EL (cell line): ENCODE results near the gene WWTR1.

Experiments
- DNase-seq: peaks from one replicate; pipeline ENCODE4 v3.0.0-alpha.2; 2016

Gene WWTR1

DNA sequence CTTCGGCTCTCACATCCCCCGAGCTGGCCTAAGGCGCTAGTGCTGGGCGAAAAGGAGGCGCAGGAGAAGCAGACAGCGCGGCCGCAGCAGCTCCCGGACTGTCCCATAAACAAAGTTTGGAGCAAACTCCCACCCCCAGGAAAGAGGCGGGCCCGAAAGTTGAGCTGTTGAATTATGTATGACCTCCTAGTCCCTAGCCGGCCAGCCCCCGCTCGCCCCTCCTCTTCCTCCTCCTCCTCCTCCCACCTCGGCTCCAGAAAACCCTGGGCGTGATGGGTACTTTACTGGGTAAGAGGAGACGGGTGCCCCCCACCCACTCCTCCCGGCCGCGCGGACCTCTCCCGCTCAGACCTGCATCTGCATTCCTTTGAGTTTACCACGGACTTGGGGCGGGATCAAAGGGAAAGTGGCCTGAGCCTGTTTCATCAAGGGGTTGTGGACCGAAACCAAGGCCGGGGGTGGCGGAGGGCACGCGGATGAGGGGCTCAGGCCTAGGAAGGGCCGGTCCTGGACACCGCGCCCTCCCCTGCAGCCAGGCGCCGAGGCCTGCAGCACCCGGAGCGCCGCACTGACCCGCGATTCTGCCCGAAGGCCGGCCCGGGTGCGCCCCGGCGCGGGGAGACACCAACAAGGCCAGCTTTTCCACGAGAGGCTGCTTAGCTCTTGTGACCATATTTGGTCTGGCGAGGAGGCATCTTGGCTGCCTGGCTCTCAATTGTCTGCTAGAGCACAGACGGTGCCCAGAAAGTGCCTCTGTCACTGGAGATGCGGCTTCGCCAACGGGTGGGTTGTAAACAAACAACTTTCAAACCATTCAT is at the start of gene WWTR1:
Gene WWTR1, minus strand, starts transcription at position 100 of the 818 bp plus-strand sequence. CDS start 719 bp downstream, outside the sequence.
- peak; percentile 98 for DNase-seq

DNA sequence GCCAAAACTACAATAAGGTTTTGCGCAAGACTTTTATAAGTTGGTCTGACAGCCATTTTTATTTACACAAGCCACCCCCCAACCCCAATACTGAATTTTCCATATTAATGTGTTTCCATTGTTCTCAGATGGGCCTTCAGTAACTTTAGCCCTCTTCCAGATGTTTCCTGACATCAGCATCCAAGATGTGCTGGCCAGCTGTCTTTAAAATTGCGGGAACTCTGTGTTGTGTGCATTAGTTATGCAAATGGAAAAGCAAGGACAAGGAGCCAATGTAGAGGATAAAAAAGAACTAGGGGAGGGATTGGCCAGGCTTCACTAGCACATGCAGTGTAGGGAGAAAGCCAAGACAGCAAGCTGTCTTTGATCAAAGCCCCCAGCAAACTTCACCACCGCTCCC is 49.1 kb upstream of the WWTR1 start:
- DNase-seq: no peak

DNA sequence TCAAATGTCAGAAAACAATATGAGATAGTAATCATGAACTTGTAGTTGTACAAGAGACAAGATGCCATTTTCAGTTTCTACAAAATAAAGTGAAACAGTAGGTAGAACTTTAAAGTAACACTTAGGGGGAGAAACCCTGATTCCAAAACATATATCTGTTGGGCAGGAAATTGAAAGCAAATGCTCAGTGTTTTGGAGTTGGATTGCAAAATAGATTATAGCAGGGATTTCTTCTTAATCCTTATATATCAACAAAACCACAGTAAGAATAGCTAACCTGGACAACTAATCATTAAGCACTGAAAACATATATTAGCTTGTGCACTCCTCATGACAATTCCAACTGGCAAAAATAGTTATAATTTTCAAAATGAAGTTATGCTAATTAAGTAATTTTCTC is 47.6 kb upstream of the WWTR1 start:
- no peak for DNase-seq

DNA sequence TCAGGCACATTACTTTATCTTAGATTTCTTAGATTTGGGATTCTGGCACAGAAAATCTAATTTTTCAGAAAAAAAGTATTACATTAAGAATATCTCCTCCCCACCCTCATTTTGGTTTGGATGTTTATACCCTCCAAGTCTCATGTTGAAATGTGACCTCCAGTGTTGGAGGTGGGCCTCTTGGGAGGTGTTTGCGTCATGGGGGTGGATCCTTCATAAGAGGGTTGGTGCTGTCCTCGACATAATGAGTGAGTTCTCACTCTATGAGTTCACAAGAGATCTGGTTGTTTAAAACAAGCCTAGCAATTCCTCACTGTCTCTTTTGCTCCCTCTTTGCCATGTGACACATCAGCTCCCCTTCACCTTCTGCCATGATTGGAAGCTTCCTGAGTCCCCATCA is 45.6 kb upstream of the WWTR1 start:
- peak; percentile 29 for DNase-seq

DNA sequence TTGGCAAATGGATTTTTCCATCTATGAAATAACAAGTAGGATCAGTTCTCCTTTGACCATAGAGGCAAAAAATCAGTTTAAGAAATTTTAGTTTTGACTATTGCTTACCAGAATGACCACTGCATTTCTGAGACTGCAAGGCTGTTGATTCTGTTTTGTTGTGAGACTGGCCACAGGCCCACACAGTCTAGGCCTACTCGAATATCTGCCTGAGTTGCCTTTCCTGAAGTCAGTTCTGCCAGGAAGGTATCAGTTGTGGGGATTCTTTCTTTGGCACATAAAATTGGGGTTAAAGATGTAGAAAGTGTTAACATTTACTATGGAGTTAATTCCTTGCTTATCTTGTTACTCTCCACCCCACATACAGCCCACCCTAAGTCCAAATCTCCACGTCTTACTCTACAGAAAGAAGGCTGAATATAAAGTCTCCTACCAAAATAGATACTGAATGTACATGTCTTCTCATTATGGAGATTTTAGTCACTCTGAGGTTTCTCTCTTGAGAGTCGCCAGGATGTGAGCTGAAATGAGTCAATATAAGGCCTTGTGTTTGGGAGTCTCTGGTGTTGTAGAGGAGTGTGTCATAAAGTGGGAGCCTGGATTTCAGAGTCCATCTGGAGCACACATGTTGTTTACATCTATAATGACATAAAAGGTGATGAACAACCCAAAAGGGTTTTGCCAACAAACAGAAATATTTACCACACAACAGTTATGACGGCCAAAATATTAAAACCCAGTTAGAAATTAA is 45.0 kb upstream of the WWTR1 start:
- peak; percentile 92 for DNase-seq

DNA sequence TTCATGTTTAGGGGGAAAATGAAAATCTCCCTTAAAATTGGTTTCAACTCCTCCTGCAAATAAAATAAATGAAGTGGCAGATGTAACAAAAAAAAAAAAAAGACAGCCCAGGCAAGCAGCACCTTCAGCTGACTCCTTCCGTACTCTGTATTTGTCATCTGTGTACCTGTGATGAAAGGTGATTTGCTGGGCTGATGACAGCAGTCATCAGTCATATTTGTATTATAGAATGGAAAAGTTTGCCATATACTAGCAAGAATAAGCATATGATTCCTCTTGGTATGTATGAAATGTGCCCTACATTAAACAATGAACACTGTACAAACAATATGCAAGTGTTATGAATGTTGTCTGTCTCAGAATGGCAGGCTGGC is 44.1 kb upstream of the WWTR1 start:
- DNase-seq: no peak

DNA sequence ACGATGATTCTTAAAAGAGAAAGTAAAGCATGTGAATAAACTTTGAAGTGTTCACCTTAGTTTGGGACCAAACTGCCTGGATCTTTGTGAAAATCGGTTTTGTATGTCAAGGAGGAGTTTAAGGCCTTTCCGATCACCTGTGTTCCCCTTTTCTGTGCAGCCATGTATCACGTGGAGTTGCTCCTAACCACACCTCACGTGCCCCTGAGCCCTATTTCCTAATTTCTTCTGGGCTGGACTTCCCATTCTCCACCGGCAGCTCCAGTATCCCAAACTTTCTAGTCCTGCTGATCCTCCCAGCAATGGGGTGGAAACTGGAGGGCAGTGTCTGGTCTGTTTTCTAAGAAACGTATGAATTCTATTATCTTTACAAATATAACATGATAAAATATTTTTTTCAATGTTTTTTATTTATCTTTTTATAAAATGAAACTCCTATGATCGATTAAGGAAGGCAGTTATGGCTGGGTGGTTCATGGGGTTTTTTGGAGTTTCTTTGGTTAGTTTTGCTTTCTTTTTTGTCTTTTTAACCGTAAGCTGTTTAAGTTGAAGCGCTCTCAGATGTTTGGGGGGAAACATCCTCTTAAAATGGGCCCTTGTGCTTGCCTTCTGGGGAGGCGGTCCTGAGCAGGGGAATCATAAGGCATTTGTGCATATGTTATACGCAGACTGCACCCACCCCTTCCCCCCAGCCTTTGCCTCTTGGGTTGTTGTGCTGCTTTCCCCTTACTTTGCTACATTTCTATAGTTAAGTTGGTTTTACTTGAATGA is 43.6 kb upstream of the WWTR1 start:
- DNase-seq: peak; percentile 11

DNA sequence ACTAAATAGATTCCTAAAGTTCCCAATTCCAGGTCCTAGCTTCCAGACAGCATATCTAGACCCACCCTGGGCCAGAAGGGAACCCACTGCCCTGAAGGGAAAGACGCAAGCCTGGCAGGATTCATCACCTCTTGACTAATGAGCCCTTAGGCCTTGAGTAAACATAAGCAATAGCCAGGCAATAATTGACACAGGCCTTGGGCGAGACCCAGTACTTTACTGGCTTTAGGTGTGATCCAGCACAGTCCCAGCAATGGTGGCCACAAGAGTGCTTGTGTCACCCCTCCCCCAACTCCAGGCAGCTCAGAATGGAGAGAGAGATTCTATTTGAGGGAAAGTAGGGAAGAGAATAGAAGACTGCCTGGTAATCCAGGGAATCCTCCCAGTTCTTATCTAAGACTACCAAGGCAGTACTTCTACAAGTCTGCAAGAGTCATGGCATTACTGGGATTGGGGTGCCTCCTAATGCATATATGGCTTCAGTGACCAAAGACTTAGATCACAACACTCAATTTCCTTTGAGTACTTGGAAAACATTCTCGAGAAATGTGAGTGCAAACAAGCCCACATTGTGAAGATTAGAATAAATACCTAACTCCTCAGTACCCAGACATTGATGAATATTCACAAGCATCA is 30.4 kb upstream of the WWTR1 start:
- DNase-seq: no peak

DNA sequence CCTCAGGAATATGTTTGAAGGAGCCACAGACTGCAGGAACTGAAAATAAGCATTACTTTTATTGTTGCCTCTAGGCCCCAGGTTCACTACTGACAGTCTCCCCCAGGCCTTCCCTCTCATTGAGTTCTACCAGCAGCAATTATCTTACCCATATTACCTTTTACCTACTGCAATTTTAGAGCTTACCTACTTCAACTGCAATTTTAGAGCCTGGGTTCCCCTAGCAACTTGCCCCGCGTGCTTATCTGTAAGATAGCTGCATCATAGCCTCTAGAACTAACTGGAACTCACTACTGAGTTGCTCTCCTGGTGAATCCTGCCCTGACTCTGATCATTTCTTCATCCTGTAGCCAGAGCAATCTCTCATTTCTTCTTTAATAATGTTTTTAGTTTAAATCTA is 29.2 kb upstream of the WWTR1 start:
- DNase-seq: no peak

DNA sequence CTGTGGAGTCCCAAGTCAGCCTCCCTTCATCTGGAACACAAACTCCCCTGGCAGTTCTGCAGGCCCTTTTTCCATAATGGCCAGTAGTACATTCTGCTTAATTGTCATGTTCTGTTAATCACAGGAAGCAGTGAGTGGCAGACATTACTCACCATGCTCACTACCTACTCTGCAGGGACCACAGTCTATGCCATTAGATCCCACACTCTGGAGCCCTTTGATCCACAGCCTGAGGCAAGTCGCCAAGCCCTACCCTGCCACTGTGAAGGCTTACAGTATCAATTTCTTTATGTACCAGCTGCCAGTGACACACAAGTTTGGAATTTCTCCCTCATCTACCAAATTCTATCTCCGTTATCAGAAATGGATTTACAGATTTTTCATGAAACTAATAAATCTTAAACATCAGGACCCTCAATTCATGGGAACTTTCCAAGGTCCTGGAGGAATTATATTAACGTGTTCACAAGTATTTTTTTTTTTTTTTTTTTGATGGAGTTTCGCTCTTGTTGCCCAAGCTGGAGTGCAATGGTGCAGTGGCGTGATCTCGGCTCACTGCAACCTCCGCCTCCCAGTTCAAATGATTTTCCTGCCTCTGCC is 20.6 kb upstream of the WWTR1 start:
- DNase-seq: peak; percentile 51

DNA sequence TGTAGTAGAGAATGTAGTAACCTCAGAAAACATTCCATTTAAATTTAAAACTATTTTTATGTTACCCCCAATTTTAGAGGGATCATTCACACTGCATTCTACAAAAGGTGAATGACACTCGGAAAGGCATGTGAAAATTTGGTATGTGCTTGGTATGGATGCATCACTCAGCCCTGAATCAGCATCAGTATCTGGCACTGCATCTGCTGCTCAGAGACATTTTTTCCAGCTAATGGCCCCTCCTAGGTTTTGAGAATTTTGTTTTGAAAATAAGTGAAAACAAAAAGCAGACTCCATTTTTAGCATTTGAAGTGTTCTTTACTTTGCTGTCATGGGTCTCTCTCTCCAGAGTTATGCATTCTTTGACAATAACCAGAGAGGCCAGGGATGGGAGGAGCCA is 15.6 kb upstream of the WWTR1 start:
- peak; percentile 75 for DNase-seq

DNA sequence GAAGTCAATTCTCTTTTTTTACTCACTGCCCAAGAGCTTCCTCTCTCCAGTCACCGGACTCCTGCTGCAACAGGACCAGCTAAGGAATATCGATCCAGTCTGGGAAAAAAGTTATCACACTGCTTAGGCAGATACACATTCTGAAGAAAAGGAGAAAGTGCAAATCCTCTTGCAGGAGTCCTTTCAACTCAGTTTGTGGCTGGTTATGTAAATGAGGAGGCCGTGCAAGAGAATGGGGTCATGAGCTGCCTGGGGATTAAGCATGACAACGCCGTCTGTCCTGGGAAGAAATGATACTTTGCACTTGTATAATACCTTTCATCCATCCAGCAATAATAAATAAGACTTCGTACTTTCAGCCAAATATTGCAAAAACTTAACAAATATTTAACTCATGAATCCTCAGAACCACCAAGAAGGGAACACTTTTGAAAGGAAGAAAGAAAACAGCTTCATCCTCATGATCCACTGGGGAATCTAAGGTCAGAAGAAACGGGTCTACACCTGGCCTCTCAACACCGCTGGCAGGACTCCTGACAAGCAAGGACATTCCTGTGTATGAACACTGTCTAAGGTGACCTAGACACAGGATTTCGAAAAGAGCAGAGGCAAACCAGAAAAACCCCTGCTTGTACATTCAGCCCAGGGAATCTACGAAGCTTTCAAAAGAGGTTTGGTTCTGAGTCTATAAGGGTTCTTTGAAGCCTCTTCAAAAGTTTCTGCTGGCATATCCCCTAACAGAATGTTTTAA is 13.1 kb upstream of the WWTR1 start:
- DNase-seq: no peak

DNA sequence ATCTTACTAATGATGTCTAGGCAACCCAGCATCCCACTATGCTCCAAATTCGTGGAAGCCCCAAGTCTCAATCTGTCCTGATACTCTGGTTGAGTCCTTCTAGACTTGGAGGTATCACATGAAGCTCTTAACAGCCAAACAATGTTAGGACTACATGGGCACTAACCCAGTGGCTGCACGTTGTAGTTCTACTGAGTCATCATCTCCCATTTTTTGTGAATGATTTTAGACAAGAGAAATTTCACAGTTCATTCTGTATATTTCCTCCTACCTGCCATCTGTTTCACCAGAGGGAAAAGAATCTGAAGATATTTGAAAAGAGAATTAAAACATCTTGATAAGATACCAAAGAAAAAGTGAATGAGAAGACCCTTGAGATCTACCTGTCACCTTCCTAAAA is 9.8 kb upstream of the WWTR1 start:
- no peak for DNase-seq

DNA sequence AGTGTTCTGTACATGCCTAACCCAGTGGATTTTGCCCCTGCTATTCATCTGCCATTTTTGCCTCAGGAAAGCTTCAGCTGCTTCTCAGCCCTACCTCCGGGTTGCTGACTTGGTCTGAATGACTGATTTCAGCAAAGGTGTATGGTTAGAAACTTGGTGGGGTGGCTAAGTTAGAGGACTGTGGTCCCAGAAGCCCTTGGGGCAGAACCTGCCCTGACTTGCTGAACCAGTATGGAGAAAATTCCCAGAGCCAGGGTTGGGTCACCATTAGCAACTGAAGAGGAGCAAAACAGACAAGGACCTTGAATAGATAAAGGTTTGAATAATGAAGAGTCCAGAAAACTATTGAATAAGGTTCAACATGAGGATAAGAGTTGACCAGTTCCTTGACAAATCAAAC is 6.1 kb upstream of the WWTR1 start:
- no peak for DNase-seq

DNA sequence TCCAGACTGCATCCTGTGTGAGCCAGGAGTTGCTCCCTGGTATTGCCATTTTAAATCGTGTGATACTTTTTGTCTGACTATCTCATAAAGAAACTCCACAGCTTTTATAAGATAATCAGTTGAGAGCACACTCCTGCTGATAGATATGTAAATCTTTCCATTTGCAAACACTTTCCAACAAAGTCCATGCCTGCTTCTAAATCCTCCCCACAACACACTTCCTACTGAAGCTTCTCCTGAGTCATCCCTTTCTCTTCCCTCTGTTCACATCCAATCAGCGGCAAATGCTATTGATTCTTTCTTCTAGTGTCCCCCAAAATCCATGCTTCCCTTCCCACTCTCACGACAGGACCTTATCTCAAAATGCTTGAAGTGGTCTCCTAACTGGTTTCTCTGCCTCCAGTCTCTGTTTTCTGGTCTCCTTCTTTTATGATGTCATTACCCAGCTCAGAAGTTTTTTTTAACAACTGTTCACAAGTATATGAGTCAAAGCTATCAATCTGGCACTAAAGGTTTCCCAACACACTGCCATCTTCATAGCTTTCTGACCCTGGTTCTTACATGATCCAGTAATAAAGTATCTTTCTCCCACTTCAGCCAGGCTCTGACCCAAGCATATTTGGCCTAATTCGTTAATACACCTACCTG is 4.5 kb upstream of the WWTR1 start:
- DNase-seq: no peak

DNA sequence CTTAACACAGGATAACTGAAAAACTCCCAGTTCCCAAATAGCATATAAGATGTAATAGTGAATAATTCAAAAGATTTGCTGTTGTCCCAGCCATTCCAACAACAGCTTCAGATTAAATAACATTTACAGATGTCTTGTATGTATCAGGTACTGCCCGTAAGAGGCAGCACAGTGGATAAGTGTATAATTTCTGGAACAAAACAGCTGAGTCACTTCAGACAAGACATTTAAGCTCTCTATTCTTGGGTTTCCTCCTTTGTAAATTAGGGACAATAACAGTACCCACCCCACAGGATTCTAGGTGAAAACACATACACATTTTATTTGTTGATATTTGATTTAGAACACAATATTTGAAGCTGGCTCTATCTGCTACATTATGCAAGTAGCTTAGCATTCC is 2.6 kb upstream of the WWTR1 start:
- DNase-seq: no peak

DNA sequence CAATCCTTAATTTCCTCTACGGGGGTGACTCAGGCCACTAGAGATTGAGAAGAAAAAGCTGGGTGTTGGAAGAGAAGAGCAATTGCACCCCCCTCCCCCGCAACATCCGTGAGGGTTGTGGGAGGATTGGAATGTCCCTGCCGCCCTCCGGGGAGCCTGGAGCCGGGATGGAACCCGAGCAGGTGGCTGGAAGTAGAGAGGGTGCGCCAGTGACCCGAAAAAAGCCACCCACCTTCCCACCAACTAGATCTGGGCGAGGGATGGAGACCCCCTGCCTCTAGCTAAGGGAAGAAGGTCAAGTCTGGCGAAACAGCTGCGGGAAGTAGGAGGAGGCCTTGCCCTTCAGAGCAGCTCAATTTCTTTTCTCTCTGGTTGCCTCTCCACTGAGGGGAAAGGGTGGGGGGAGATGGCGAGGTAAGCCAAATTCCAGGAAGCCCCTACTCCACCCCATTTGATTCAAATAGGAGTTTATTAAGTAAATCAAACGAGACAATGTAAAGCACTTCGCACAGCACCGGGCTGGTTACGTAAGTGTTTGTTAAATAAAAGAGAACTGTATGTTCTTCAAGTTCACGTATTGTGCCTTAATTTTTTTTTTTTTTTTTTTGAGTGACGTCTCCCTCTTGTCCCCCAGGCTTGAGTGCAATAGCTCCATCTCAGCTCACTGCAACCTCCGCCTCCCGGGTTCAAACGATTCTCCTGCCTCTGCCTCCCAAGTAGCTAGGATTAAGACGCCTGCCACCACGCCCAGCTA is 1.1 kb upstream of the WWTR1 start:
- DNase-seq: no peak

DNA sequence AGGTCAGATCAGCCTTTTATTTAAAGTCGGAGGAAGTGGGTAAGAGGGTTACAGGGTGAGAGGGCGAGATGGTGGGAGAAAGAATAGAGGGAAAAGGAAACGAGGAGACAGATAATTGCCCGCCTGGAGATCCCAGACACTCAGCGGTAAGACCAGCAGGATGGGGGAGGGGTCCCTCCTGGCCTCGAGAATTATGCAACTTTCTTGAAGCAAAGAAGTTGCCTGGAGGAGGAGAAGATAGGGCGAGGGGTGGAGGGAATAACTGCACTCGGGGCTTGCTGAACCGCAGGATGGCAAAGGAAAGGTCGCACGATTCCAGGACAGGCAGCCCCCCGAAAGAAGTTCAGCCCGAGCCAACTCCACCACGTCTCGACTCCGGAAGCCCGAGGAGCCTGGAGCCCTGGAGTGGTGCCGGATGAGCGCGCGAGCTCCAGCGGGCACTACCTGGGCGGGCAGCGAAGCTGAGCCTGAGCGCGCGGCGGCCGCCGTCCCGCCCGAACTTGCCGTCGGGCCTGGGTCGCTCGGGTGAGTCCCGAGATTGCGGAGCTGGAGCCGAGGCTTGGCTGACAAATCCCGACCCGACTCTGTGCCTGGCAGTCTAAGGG is 402 bp downstream of the WWTR1 start:
- DNase-seq: peak; percentile 59

DNA sequence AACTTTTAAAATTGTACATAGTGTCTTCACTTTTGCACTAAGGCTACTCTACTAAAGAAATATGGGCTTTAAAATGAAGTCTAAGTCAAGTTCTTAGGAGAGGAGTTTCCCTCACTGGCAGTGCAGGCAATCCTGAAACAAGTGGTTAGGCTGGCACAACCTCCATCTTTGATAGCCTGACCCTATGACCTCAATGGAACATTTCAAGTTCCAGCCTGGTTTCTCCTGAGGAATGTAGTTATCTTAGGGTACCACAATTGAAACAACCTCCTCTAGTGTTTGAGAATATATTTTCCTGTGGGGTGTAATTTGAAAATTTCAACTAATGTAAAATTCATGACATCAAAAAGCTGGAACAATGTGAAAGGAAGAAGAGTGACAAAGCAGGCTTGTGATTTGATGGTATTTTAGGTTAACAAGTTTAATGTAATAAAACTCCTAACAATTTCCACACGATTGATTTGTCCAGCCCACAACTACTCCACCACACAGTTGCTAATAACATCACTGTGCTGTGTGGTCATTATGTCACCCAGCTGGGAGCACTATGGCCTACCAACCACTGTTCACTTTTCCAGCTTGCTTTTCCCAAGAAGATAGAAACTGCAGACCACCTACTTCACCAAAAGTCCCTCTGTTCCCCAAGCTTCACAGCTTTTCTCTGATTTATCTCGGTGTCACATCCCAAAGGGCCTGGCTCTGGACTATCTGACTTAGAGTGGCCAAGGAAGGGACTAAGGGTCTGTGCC is 1.8 kb downstream of the WWTR1 start:
- peak; percentile 41 for DNase-seq
